HFFc6 (cell line): ENCODE results near the gene STK33. TPM values are rescaled to one million over a fixed set of nuclear protein-coding genes. Genes with fewer than 3 reads are reported as not detected.

Source experiments
- DNase-seq: peaks from one replicate; pipeline ENCODE4 v3.0.0-alpha.2; 2018
- H3K27ac Mint-ChIP-seq: 2 replicates; pipeline ENCODE4 v1.8.0; 2020; ENCODE audit warnings: mild to moderate bottlenecking, mixed read lengths
- H3K27me3 Mint-ChIP-seq: 2 replicates; pipeline ENCODE4 v1.8.0; 2021; ENCODE audit warnings: mild to moderate bottlenecking, moderate library complexity, mixed read lengths; ENCODE audit not compliant: insufficient read depth
- H3K36me3 Mint-ChIP-seq: 2 replicates; pipeline ENCODE4 v1.8.0; 2021; ENCODE audit warnings: low read depth, mixed read lengths
- H3K4me1 Mint-ChIP-seq: 2 replicates; pipeline ENCODE4 v1.8.0; 2020; ENCODE audit warnings: low read depth, mixed read lengths
- H3K4me3 Mint-ChIP-seq: 2 replicates; pipeline ENCODE4 v1.8.0; 2020; ENCODE audit warnings: mild to moderate bottlenecking, moderate library complexity, mixed read lengths
- H3K9me3 Mint-ChIP-seq: 2 replicates; pipeline ENCODE4 v1.8.0; 2020; ENCODE audit warnings: mild to moderate bottlenecking, mixed read lengths
- total RNA-seq, 6 experiments: library from RNA; stranded (reverse); fragmentation: NEBNext Ultra II Directional; extraction: Animal tissue kit (Norgen Biotek cat#: 25700); gene quantifications; 2 replicates in 1 of 6; 3 replicates in 5 of 6; pipeline ENCODE4 v1.2.3, GENCODE V29; 2021
- TF ChIP-seq, protein P1 (sequence below): fragments of 200-600 bp; sonication (generic); IDR thresholded peaks from 2 replicates; pipeline ENCODE4 v1.5.0; 2021; ENCODE audit warnings: antibody characterized with exemption, mild to moderate bottlenecking

STK33 gene
- total RNA-seq, 6 experiments from 2014 or later = 0.73 to 4.0 (median 3.8) TPM; not detected in 1

DNA sequence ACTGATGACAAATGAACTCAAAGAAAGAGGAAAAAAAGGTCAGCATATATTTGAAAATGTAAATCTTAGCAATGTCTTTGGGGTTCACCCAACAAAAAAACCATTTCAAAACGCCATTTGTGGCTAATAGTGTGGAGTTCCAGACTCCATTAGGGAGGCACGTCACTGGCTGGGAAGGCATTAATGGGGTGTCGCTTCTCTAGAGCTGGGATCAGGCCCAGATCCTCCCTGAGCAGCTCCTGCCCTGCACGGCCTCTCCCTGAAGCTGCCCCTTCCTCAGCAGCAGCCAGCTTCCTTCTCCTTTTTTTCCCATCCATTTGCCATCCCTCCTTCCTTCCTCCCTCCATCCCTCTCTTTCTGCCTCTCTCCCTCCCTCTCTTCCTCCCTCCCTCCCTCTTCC, 231.5 kb downstream of the STK33 start:
- H3K9me3 Mint-ChIP-seq = no peaks in the 10 kb centered on the region
- H3K36me3 Mint-ChIP-seq = no peaks in the 10 kb centered on the region
- H3K4me3 Mint-ChIP-seq = no peak overlapping the region
- peaks cover 18% of the 10 kb centered on the region for H3K27me3 Mint-ChIP-seq
- no peak for DNase-seq
- no peak overlapping the region for H3K27ac Mint-ChIP-seq
- TF ChIP-seq, protein P1, sequence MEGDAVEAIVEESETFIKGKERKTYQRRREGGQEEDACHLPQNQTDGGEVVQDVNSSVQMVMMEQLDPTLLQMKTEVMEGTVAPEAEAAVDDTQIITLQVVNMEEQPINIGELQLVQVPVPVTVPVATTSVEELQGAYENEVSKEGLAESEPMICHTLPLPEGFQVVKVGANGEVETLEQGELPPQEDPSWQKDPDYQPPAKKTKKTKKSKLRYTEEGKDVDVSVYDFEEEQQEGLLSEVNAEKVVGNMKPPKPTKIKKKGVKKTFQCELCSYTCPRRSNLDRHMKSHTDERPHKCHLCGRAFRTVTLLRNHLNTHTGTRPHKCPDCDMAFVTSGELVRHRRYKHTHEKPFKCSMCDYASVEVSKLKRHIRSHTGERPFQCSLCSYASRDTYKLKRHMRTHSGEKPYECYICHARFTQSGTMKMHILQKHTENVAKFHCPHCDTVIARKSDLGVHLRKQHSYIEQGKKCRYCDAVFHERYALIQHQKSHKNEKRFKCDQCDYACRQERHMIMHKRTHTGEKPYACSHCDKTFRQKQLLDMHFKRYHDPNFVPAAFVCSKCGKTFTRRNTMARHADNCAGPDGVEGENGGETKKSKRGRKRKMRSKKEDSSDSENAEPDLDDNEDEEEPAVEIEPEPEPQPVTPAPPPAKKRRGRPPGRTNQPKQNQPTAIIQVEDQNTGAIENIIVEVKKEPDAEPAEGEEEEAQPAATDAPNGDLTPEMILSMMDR = no peak
- H3K4me1 Mint-ChIP-seq = no peaks in the 10 kb centered on the region

DNA sequence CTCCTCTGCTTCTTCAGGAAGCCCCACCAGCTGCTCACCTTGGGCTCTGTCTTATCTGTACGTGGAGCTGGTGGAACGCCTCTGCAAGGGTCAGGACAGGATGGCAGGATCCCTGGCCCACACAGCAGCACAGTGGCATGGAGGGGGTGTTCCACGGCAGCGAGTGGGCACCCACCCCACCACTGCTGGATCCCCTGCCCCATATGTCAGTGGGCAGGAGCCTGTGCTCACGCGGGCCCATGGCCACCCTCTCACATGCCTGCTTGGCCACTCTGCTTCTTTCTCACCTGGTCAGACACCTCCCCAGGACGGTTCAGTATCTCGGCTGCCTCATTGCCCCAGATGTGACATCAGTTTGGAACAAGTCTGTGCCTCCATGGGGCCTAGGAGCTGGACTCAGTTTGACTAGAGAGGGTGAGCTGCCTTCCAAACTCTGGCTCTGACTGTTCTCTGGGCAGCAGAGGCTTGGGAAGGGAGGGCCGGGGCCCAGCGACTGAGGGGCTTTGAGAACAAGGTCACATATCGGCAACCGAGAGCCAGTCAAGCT, 232.3 kb downstream of the STK33 start:
- no peak for DNase-seq
- no peak overlapping the region for H3K27ac Mint-ChIP-seq
- TF ChIP-seq, protein P1 = no peak
- peaks cover 20% of the 10 kb centered on the region for H3K27me3 Mint-ChIP-seq
- no peaks in the 10 kb centered on the region for H3K36me3 Mint-ChIP-seq
- H3K9me3 Mint-ChIP-seq = no peaks in the 10 kb centered on the region
- no peaks in the 10 kb centered on the region for H3K4me1 Mint-ChIP-seq
- no peak overlapping the region for H3K4me3 Mint-ChIP-seq

DNA sequence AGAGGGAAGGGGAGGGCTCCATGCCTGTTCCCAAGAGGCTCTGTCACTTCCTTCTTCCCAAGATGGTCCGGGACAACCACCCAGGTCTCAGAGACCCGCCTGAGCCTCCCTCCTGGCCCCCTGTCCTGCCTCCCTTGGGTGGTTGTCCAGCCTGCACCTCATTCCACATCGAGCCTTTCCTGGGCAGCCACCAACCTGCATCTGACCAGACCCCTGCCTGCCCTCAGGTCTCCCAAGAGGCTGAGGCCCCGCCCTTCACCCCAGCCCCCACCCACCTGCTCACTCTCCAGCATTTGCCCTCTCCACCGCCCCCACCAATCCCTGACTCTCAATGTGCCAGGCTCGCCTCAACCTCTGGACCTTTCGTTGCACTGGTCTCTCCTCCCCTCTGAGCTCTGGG, 232.8 kb downstream of the STK33 start:
- TF ChIP-seq, protein P1 = no peak
- Mint-ChIP-seq H3K27me3 (peaks cover 23% of the 10 kb centered on the region), H3K9me3 (no peaks in the 10 kb centered on the region), H3K27ac (no peak overlapping the region), H3K4me1 (no peaks in the 10 kb centered on the region), H3K36me3 (no peaks in the 10 kb centered on the region), H3K4me3 (no peak overlapping the region)
- DNase-seq = no peak

DNA sequence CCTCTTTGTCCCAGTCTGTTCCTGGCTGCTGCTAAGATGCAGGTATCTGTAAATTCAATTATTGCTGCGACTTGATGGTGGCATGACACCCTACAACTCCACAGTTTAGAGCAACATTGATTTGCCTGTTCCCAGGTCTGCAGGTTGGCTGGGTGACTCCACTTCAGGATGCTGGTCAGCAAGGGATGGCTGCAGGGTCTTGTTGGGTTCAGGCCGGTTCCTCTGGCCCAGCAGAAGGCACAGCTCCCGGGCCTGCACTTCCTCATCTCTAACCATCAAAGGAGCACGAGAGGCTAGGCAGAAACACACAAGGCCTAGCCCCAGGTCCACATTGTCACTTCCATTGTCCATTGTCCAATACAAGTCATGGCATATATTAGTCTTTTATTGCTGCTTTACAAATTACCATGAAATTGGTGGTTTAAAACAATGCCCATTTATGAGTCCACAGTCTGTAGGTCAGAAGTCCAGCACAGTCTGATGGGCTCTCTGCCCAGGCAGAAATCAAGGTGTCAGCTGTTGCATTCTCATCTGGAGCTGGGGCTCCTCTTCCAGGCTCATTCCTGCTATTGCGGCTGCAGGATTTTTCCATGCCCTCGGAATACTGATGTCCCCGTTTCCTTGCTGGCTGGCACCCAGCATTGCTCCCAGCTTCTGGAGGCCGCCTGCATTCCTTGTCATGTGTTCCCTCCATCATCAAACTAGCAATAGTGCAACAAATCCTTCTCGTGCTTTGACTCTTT, 233.8 kb downstream of the STK33 start:
- Mint-ChIP-seq H3K36me3 (no peaks in the 10 kb centered on the region), H3K27ac (no peak overlapping the region), H3K9me3 (no peaks in the 10 kb centered on the region), H3K27me3 (peaks cover 30% of the 10 kb centered on the region), H3K4me3 (no peak overlapping the region), H3K4me1 (no peaks in the 10 kb centered on the region)
- no peak for DNase-seq
- TF ChIP-seq, protein P1 = no peak

DNA sequence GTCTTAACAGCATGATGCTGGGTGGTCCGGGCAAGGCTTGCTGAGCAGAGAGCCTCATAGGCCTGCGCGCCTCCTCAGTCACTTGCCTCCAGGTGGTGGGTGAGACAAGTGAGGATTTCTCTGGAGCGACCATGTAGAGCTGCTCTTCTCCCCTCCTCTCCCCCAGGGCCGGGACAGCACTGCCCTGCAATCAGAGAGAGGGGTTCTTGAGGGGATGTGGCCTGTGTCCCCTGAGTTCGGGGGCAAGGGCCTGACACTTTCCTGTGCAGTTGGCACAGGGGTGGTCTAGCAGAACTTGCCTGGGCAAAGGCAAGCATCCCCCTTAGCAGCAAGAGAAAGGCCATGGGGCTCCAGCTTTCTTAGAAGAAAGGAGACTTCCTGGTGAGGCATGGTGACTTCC, 234.5 kb downstream of the STK33 start:
- no peaks in the 10 kb centered on the region for H3K4me1 Mint-ChIP-seq
- no peak overlapping the region for H3K27ac Mint-ChIP-seq
- H3K9me3 Mint-ChIP-seq = no peaks in the 10 kb centered on the region
- H3K4me3 Mint-ChIP-seq = no peak overlapping the region
- TF ChIP-seq, protein P1 = no peak
- H3K27me3 Mint-ChIP-seq = peaks cover 37% of the 10 kb centered on the region
- no peaks in the 10 kb centered on the region for H3K36me3 Mint-ChIP-seq
- no peak for DNase-seq
